Measurements from ENCODE around the gene ARL6IP4.

GRCh38 chr12:122935318-122935717 is 45.2 kb upstream of the ARL6IP4 start:
- TF ChIP-seq SPI1 (IDR thresholded peaks at IDR 0.05; ENCODE audit: borderline replicate concordance, low read depth) (no peak), CTCF (IDR thresholded peaks at IDR 0.05; ENCODE audit: insufficient read depth, low read length) (no peak)
